GM13976 (cell line): ENCODE measurements around the gene CCL13.

ENCODE experiments used
- DNase-seq: peaks from one replicate; pipeline ENCODE4 v3.0.0; 2012; ENCODE audit warnings: low spot score
- CTCF ChIP-seq: IDR thresholded peaks from 2 replicates; pipeline ENCODE4 v1.5.1; 2012; ENCODE audit warnings: borderline replicate concordance, mild to moderate bottlenecking; ENCODE audit not compliant: insufficient read depth; ENCODE audit errors: extremely low read depth, missing control alignments, control extremely low read depth
- in situ Hi-C: fragments of 300-500 bp; cut with MboI; formaldehyde crosslinking; loops from one replicate; pipeline ENCODE4 v1.12.0; 2022; ENCODE audit warnings: low sequenced_read_pairs, mixed read lengths, inconsistent platforms; ENCODE audit not compliant: unreplicated experiment

Gene CCL13

GRCh38 chr17:34347063-34347462 is 9.2 kb upstream of the CCL13 start:
- no peak for DNase-seq
- in situ Hi-C loops, result no loop called here
- no peak for TF ChIP-seq CTCF

- no peak for TF ChIP-seq CTCF
- in situ Hi-C loops, result no loop called here
- DNase-seq, result no peak
These were observed 6.5 kb upstream of the CCL13 start for GRCh38 chr17:34349751-34350150.

- in situ Hi-C loops, result no loop called here
- TF ChIP-seq CTCF, result no peak
- no peak for DNase-seq
These were observed 5.2 kb upstream of the CCL13 start for GRCh38 chr17:34351096-34351495.

- no peak for TF ChIP-seq CTCF
- in situ Hi-C loops, result no loop called here
These were observed 4.1 kb upstream of the CCL13 start for GRCh38 chr17:34352191-34352590.

GRCh38 chr17:34354637-34355036 is 1.6 kb upstream of the CCL13 start:
- no peak for TF ChIP-seq CTCF
- no peak for DNase-seq
- in situ Hi-C loops, result no loop called here

More at GRCh38 chr17:34352191-34352590, 4.1 kb upstream of the CCL13 start:
- DNase-seq, result no peak

- in situ Hi-C loops, result no loop called here
- TF ChIP-seq CTCF, result no peak
- DNase-seq, result no peak
These were observed 1.1 kb downstream of the CCL13 start for GRCh38 chr17:34357398-34357797.

GRCh38 chr17:34358631-34359030 is 2.4 kb downstream of the CCL13 start:
- in situ Hi-C loops, result no loop called here
- TF ChIP-seq CTCF, result no peak
- DNase-seq, result no peak
